GM21447 (cell line): ENCODE measurements around the gene DLGAP5.
A peak's percentile ranks its signal among the peaks of the same experiment; 100 is the strongest.

Experiments used
- ATAC-seq: cut with Tn5 transposase; IDR thresholded peaks from one replicate; pipeline ENCODE4 v1.9.1; 2021; ENCODE audit not compliant: unreplicated experiment

The DLGAP5 gene

GRCh38 chr14:55190906-55191202 lies 531 bp downstream of the DLGAP5 start:
- no peak for ATAC-seq

DNA sequence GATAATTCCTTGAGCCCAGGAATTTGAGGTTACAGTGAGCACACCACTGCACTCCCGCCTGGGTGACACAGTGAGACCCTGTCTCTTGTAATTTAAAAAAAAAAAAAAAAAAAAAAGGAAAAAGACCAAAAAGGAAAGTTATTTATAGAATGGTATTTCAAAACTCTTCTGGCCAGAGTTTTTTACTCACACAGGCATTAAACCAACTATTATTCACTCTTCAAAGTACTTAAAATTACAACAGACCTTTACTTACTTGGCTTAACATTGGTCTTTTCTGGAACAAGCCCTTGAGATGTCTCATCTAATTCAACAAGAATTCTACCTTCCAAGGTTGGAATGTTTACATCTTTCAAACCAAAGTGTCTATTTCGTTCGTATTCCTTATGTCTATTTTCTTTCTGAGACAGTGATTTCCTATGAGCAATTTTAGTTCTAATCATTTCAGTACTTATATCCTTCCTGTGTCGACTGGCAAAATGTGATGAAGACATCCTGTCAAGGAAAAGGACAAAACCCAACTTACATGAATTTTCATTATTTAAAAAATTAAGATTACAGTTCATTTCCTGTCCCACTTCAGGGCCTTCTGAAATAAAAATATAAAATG lies 2.6 kb downstream of the DLGAP5 start:
- no peak for ATAC-seq

GRCh38 chr14:55180434-55180833 lies 11.0 kb downstream of the DLGAP5 start:
- peak; percentile 85 for ATAC-seq

- no peak for ATAC-seq
Measured at GRCh38 chr14:55180006-55180405, 11.4 kb downstream of the DLGAP5 start.

DNA sequence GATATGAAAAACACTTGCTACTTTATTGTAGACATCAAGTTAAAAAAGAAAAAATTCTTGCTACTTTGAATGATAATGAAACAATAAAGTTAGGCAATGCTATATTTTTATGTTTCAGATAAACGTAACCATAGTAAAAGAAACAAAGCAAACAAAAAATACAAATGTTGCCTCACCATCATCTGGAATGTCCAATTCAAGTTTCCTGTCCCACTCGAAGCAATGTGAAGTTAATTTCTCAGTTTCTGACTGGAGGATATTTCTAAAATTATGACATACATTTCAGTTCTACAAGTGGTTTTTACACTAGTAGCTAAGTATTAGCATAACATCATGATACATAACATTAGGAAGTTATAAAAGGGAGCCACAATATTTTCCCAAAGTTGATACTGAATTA lies 20.9 kb downstream of the DLGAP5 start:
- ATAC-seq, result no peak

DNA sequence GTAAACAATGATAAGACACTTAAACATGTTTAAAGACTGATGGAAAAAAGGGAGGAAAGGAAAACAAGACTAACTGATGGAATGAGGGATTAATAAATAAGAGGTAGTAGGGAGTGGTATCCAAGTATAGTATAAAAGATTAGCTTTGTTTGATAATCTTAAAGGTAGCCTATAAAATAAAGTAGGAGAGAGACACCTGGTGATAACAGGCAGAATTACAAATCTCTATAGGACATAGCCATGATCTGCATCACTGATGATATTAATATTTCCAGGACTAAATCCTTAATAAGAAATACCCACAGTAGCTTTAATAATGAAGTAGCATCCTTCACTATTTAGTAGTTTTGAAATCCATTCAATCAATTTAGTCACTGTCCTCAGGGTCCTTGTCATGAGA lies 30.4 kb downstream of the DLGAP5 start:
- ATAC-seq, result no peak

DNA sequence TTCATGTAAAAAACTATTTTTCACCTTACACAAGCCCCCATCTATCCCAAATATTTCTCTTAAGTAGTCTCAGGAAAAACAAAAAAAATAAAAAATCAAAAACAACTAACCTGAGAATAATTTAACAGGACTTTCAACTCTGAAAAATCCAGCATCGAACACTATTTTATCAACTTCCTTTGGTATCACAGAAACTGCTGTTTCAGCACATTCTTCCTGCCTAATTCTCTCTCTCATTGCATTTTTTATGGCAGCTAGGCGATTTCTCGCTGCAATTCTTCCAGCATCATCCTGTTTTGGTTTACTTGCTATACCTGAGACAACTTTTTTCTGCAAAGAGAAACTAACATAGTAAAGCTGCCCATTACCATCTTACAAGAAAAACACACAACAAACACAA lies 33.0 kb downstream of the DLGAP5 start:
- no peak for ATAC-seq

- ATAC-seq, result no peak
Measured at GRCh38 chr14:55157080-55157479, 34.3 kb downstream of the DLGAP5 start.

GRCh38 chr14:55153951-55154350 lies 37.4 kb downstream of the DLGAP5 start:
- ATAC-seq, result no peak

DNA sequence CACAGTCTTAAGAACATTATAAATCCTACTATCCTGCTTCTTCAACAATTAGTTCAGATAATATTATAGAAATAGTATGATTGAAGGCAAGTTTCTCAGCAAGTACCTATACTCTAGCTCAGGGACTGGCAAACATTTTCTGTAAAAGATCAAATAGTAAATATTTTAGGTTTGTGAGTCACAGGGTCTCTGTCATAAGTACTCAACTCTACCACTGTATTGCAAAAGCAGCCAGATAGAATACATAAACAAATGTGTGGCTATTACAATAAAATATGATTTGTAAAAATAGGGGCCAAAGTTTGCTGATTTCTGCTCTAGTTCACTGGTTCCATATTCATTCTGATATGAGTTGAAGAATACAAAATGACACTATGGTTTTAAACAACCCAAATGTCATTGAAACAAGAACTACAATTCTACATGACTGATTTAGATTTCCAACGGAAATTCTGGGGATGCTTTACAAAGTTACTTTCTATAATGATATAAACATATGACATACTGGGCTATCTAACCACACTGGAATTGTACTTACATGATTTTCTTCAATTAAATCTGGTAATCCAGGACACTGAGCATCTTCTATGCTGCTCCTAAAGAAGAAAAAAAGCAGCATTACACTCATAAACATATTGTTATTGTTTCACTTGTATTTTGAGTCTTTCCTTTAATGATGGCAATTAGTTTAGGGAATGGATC lies 39.2 kb downstream of the DLGAP5 start:
- ATAC-seq, result no peak

GRCh38 chr14:55151601-55152000 lies 39.8 kb downstream of the DLGAP5 start:
- ATAC-seq, result no peak

- ATAC-seq, result no peak
Measured at GRCh38 chr14:55146425-55146824, 45.0 kb downstream of the DLGAP5 start.

GRCh38 chr14:55142466-55142865 lies 48.9 kb downstream of the DLGAP5 start:
- ATAC-seq, result no peak

DNA sequence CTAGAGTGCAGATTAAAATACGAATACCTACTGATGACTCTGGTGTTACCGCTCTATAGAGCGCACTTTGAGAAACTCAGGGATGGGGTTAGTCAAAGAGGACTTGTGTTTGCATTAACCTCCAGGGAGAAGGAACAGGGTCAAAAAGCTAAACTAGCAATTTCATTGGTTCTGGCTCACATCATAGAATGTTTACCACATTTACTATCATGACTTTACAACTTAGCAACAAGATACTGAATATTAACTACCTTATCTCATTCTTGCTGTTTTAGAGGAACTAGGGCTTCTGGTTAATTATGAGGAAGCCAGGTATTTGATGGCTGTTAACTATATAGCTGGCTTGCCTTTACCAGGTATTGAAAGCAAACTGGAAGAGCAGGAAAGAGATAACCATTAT lies 49.6 kb downstream of the DLGAP5 start:
- no peak for ATAC-seq

GRCh38 chr14:55139696-55140509 lies 51.5 kb downstream of the DLGAP5 start:
- no peak for ATAC-seq

- no peak for ATAC-seq
Measured at GRCh38 chr14:55139141-55139540, 52.2 kb downstream of the DLGAP5 start.

DNA sequence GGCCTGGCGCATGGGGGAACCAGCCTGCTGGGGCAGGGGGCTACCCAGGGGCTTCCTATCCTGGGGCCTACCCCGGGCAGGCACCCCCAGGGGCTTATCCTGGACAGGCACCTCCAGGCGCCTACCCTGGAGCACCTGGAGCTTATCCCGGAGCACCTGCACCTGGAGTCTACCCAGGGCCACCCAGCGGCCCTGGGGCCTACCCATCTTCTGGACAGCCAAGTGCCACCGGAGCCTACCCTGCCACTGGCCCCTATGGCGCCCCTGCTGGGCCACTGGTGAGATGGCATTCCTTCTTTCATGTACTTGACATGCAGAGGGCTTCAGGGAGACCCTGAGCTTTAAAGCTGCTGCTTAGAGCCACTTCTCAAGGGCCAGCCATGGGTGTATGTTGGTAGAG lies 53.3 kb downstream of the DLGAP5 start:
- ATAC-seq, result no peak

GRCh38 chr14:55136885-55137786 lies 54.2 kb downstream of the DLGAP5 start:
- no peak for ATAC-seq

DNA sequence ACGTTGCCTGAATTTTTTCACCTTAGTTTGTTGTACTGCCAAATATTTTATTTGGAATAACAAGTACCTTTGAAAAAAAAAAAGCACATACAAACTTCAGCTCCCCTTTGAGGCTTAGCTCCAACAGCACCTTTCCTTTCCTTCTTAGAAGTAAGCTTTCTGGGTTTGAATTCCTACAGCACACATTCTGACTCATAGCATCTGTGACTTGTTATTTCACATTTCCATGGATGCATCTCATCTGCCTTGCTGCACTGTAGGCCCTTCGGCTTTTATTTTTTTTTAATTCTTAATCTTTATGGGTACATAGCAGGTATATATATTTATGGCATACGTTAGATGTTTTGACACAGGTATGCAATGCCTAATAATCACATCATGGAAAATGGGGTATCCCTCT lies 55.1 kb downstream of the DLGAP5 start:
- no peak for ATAC-seq

DNA sequence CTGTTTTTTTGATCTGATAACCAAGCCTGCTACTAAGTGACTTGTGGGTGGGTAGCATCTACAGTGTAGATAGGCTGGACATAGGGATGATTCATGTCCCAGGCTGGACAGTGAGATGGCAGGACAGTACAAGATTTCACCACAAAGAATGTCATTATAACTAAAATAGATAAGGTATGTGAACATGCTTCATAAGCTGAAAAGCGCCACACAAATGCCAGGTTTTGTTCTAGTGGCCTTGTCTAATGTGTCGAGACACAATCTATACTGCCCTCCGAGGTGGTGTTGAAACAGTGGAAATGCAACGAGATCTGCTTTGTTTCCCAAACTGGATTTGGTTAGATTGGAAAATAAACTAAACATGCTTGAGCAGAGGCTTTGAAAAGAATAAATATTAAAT lies 58.0 kb downstream of the DLGAP5 start:
- ATAC-seq, result no peak

- no peak for ATAC-seq
Measured at GRCh38 chr14:55131370-55132137, 59.8 kb downstream of the DLGAP5 start.
